ENCODE data around the gene DHX32.

GRCh38 chr10:125801574-125801973 is 79.5 kb downstream of the DHX32 start:
- TF ChIP-seq, protein P1, sequence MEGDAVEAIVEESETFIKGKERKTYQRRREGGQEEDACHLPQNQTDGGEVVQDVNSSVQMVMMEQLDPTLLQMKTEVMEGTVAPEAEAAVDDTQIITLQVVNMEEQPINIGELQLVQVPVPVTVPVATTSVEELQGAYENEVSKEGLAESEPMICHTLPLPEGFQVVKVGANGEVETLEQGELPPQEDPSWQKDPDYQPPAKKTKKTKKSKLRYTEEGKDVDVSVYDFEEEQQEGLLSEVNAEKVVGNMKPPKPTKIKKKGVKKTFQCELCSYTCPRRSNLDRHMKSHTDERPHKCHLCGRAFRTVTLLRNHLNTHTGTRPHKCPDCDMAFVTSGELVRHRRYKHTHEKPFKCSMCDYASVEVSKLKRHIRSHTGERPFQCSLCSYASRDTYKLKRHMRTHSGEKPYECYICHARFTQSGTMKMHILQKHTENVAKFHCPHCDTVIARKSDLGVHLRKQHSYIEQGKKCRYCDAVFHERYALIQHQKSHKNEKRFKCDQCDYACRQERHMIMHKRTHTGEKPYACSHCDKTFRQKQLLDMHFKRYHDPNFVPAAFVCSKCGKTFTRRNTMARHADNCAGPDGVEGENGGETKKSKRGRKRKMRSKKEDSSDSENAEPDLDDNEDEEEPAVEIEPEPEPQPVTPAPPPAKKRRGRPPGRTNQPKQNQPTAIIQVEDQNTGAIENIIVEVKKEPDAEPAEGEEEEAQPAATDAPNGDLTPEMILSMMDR (IDR thresholded peaks at IDR 0.05; ENCODE audit: insufficient read depth, low read depth, low read length), result no peak
- TF ChIP-seq EZH2 (IDR thresholded peaks at IDR 0.05; ENCODE audit: insufficient read depth, low read length), result no peak
